SW 1271 (cell line): ENCODE data around the gene CTH.
"Not testable (repeated sequence)": the region's sequence is repeated elsewhere in the genome, so short reads cannot be mapped to it uniquely, and the experiment has no call there.

ENCODE experiments used
- DNase-seq, 2 experiments: peaks; one replicate each; lab custom pipeline; 2025; lab: John Stamatoyannopoulos, UW

CTH gene

GRCh38 chr1:70410604-70411359 is at the start of gene CTH:
TSS of gene CTH (plus strand) at chr1:70411268. CDS start at chr1:70411416, 148 bp downstream.
- DNase-seq = peak; percentile 81 to 94

DNA sequence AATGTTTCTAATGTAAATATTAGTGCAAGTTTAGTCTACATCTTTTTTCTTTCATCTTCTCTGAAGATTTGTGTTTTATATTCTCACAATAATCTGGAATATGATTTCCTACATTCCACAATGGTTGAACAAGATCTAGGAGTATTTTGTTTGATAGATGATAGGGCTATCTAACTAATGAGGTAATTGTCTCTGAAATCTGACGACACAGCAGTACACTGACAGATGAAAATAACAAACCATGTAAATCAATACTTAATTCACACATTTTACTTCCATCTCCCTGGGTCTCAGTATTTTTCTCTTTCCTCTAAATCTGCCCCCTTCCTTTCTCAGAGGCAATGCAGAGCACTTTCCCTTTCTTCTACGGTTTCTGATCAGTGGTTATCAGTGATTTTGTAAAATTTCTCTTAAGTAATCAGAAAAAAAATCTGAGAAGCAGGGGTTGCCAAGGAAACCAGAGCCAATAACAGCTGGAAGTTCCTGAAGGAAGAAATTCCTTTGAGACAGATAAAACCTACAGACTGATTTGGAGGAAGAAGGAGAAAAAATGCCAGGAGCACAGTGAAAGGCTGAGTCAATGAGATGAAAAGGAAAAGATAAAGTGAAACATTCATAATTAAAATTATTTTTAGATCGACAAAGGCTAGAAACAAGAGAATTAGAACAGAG is 49.2 kb upstream of the CTH start:
- no peak for DNase-seq

DNA sequence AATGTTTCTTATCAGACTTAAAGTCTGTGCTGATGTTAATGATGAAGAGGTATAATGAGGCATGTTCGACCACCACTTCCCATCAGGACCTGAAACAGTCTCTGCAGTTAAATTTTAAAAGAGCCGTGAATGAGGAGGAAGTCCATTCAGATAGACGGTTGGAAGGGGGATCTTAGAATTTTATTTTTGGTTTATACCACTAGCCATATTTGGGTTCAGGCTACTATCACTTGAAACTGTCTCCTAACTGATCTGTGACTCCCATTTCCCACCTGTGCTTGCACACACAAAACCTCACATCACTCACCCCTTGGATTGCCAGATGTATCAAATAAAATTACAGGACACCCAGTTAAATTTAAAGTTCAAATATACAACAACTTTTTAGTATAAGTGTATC is 46.6 kb upstream of the CTH start:
- no peak for DNase-seq

DNA sequence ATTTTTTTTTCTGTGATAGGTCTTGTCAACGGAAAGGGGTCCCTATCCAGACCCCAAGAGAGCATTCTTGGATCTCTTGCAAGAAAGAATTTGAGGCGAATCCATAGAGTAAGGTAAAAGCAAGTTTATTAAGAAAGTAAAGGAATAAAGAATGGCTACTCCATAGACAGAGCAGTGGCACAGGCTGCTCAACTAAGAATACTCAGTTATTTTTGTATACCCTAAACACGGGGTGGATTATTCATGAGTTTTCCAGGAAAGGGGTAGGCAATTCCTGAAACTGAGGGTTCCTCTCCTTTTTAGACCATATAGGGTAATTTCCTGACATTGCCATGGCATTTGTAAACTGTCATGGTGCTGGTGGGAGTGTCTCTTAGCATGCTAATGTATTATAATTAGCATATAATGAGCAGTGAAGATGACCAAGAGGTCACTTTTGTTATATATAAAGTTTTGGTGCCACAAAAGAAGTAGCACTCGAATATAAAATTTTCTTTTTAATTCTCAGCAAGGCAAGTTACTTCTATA is 44.6 kb upstream of the CTH start:
- not testable (repeated sequence) for DNase-seq

GRCh38 chr1:70366997-70367396 is 44.1 kb upstream of the CTH start:
- not testable (repeated sequence) for DNase-seq

DNA sequence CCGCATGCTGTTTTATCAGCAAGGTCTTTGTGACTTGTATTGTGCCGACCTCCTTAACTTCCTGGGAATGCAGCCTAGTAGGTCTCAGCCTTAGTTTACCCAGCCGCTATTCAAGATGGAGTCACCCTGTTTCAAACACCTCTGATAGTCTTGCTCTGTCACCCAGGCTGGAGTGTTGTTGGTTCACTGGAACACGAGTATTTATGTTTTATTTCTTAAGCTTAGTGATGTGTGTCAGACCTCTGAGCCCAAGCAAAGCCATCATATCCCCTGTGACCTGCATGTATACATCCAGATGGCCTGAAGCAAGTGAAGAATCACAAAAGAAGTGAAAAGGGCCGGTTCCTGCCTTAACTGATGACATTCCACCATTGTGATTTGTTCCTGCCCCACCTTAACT is 43.7 kb upstream of the CTH start:
- not testable (repeated sequence) for DNase-seq

- DNase-seq = not testable (repeated sequence)
These were observed 39.5 kb upstream of the CTH start for GRCh38 chr1:70371586-70371985.

GRCh38 chr1:70372426-70372825 is 38.6 kb upstream of the CTH start:
- no peak for DNase-seq

DNA sequence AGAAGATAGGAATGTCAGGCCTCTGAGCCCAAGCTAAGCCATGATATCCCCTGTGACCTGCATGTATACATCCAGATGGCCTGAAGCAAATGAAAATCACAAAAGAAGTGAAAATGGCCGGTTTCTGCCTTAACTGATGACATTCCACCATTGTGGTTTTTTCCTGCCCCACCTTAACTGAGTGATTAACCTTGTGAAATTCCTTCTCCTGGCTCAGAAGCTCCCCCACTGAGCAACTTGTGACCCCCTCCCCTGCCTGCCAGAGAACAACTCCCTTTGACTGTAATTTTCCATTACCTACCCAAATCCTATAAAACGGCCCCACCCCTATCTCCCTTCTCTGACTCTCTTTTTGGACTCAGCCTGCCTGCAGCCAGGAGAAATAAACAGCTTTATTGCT is 37.5 kb upstream of the CTH start:
- DNase-seq = not testable (repeated sequence)

DNA sequence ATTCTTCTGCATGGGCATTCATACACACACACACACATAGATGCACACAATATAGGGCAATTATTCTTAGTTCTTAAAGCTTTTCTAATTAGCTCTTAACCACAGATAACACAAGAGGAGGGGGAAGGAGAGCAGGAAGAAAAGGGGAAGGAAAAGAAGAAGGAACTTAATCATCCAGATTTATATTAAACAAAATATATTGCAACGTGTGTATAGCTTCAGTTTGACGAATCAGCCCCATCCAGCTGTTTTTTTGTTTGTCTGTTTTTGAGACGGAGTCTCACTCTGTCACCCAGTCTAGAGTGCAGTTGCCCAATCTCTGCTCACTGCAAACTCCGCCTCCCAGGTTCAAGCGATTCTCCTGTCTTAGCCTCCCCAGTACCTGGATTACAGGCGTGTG is 34.9 kb upstream of the CTH start:
- no peak for DNase-seq

GRCh38 chr1:70382682-70383081 is 28.4 kb upstream of the CTH start:
- no peak for DNase-seq

- no peak for DNase-seq
These were observed 27.6 kb upstream of the CTH start for GRCh38 chr1:70383483-70383882.

GRCh38 chr1:70384542-70384941 is 26.5 kb upstream of the CTH start:
- DNase-seq = no peak

DNA sequence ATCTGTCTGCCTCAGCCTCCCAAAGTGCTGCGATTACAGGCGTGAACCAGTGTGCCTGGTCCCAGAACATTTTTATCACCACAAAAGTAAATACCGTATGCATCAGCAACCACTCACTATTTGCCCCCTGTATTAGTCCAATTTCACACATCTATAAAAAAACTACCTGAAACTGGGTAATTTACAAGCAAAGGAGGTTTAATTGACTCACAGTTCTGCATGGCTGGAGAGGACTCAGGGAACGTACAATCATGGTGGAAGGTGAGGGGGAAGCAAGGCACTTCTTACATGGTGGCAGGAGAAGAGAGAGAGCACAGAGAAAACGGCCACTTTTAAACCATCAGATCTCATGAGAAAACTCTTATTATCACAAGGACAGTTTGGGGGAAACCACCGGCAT is 25.6 kb upstream of the CTH start:
- DNase-seq = no peak

GRCh38 chr1:70386121-70386520 is 24.9 kb upstream of the CTH start:
- DNase-seq = no peak

GRCh38 chr1:70387507-70387906 is 23.6 kb upstream of the CTH start:
- no peak for DNase-seq

DNA sequence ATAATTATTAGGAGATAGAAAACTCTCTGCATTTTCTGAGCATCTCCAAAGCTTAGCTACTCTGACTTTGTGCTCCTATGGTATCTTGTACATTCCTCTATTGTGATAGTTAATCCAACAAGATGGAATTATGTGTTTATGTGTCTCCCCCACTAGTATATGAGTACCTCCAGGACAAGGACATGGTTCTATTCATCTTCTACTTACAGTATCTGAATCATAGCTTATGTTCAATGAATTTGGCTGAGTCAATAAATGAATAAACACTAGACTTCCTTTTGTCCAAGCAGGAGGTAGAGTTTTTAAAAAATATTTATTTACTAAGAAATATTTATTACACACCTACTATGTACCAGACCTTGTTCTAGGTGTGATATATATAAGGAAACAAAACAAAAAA is 18.4 kb upstream of the CTH start:
- DNase-seq = no peak

GRCh38 chr1:70396607-70397006 is 14.5 kb upstream of the CTH start:
- DNase-seq = no peak

GRCh38 chr1:70397013-70397412 is 14.1 kb upstream of the CTH start:
- DNase-seq = no peak

GRCh38 chr1:70400335-70400734 is 10.7 kb upstream of the CTH start:
- DNase-seq = no peak

DNA sequence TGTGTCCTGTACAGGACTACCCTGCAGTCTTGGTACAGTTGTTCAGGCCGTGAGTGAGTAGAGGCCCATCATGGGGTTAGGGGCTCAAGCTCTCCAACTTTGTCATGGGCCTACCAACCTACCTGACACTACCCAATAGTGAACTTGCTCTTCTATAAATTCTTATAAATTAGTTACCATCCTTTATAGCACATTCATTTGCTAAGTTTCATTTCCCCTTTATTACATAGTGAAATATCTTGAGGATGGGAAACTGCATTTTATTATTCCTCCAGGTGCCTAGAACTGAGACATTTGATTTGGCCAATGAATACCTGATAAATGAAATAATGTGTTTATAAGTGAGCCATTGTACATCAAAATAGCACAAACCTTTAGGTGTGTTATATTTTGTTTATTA is 9.1 kb upstream of the CTH start:
- DNase-seq = no peak

DNA sequence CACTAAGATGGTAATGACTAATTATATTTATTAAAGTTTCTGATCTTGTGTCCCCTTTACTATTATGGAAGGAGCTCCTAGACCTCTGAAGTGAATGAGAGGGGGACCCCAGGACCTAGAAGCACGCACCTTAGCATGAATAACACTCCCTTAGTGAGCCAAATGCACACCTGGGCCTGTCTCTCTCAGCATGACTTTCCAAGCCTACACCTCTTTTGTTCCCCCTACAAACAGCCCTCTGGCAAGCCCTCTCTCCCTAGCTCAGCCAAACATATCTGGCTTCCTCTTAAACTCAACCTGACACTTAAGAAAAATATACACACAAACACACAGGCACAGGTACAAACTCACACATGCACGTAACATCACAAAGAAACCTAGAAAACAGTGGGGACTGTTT is 7.3 kb upstream of the CTH start:
- no peak for DNase-seq

GRCh38 chr1:70405780-70406416 is 5.2 kb upstream of the CTH start:
- DNase-seq = no peak
